Mammary epithelial cell (primary cell): ENCODE measurements around the gene SPATA6.

Source experiments
- CTCF ChIP-seq, 2 donors: IDR thresholded peaks in 1 of 2; conservative IDR thresholded peaks in 1 of 2; 2 replicates each; pipeline ENCODE4 v1.5.1; 2011 to 2012; ENCODE audit warnings: inconsistent platforms in 2 of 2, low read length in 2 of 2, mild to moderate bottlenecking in 2 of 2, control low read depth in 1 of 2, low read depth in 1 of 2; ENCODE audit not compliant: insufficient read depth in 1 of 2; ENCODE audit errors: extremely low read depth in 1 of 2
- EZH2 ChIP-seq: IDR thresholded peaks from 2 replicates; pipeline ENCODE4 v1.6.1; 2012; ENCODE audit warnings: low read length, inconsistent platforms, borderline replicate concordance

GRCh38 chr1:48332115-48332514, 139.9 kb downstream of the SPATA6 start:
- TF ChIP-seq CTCF (conservative IDR thresholded peaks at IDR 0.05 in 1 of 2, IDR thresholded peaks at IDR 0.05 in 1 of 2; ENCODE audit: extremely low read depth in 1 of 2, insufficient read depth in 1 of 2, low read depth in 1 of 2, low read length in 2 of 2) (no peak), EZH2 (no peak)
